GM19328 (cell line): ENCODE measurements around the gene ECHDC1.
A peak's percentile ranks its signal among the peaks of the same experiment; 100 is the strongest.

Source experiments
- ATAC-seq: cut with Tn5 transposase; IDR thresholded peaks from one replicate; pipeline ENCODE4 v1.9.1; 2021; ENCODE audit warnings: mild to moderate bottlenecking, moderate library complexity; ENCODE audit not compliant: unreplicated experiment

ECHDC1 gene

DNA sequence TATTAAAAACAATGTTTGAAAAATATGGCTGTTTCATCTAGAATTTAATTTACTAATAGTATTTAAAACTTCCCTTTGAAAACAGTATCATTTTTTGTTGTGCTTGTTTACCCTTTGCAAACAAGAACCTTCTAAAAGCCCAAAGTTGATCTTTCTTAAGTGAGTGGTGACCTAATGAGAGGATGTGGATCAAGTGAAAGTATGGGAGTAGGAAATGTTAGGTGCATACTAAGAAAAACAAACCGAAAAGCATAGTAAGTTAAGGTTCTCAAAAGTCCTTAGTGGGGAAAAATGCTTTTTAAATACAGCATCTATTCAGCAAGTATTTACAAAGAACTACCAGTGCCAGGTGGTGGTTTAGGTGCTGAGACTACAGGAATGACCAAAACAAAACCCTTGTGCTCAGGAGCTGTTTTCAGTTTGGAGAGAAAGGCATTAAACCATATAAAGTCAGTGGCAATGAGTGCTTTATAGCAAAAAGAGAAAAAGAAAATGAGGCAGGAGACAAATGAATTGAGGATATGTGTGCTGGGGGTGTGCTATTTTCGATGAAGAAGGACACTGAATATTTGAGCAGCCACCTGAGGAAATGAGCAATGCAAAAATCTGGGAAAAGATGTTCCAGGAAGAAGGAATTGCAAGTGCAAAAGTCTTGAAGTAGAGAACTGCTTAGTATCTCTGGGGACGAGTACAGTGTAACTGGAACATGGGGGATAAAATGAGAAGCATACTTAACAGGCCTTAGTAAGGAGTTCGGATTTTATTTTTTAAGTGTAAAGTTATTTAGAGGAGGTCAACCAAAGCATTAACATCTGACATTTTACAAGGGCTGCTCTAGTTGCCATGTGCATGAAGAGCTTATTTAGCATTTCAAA is 52.8 kb downstream of the ECHDC1 start:
- ATAC-seq, result no peak

DNA sequence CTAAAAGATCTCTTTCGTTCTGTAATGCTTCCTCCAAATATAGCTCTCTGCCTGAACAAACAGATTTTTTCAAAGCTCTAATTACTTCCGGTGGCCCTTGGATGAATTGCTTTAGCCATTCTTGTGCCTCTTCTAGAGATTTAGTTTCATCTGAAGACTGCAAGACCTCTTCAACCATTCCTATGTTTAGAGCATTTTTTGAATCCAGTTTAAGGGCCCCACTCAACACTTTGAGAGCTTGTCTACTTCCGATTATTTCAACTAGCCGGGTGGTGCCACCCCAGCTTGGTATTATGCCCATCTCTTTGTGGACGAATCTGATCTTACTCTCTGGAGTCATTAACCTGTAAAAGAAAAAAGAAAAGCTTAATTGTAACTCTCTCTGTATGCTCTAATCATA is 53.5 kb downstream of the ECHDC1 start:
- no peak for ATAC-seq

DNA sequence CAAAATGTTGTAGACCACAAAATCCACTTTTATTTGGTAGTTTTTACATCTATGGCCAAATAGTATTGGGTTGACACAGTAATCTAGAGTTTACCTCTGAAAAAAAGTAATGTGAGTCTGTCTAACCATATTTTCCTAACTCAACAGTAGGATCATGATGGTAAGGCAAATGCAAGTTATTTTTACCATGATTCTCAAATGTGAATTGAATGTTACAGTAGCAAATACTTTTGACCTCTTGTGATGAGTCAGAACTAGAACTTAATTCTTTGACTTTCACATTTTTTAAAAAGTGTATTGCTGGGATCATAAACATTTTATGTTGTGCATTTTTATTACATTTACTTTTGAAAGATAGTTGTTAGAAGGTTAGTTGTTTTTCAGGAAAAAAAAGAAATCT is 54.7 kb downstream of the ECHDC1 start:
- ATAC-seq, result no peak

DNA sequence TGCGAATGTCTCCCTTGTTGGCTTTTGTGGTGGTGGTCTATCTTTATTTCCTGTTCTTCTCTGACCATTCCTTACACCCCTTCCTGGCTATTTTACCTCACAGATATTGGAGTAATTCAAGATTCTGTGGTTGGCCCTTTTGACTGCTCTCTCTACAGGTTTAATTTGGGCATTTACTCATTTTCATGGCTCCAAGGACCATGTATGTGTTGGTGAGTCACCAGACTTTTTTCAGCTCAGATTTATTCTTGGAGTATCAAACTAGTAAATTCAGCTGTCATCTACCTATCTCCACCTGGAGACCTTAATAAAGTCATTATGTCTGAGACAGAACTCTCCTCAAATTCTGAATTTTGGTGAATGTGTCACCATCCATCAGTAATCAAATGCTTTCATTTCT is 61.2 kb downstream of the ECHDC1 start:
- no peak for ATAC-seq

DNA sequence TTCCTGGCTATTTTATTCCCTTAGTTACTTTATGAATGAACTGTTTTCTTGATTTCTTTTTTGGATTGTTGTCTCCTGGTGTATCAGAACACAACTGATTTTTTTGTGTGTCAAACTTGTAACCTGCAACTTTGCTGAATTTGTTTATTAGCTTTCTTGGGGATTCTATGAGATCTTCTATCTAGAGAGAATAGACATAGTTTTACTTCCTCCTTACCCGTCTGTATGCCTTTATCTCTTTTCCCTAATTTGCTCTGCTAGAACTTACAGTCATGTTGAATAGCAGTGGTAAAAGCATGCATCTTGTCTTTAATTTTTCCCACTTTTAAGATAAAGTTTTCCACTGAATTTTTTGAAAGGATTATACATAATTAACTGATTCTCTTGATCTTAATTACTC is 63.6 kb downstream of the ECHDC1 start:
- ATAC-seq, result peak; percentile 73

DNA sequence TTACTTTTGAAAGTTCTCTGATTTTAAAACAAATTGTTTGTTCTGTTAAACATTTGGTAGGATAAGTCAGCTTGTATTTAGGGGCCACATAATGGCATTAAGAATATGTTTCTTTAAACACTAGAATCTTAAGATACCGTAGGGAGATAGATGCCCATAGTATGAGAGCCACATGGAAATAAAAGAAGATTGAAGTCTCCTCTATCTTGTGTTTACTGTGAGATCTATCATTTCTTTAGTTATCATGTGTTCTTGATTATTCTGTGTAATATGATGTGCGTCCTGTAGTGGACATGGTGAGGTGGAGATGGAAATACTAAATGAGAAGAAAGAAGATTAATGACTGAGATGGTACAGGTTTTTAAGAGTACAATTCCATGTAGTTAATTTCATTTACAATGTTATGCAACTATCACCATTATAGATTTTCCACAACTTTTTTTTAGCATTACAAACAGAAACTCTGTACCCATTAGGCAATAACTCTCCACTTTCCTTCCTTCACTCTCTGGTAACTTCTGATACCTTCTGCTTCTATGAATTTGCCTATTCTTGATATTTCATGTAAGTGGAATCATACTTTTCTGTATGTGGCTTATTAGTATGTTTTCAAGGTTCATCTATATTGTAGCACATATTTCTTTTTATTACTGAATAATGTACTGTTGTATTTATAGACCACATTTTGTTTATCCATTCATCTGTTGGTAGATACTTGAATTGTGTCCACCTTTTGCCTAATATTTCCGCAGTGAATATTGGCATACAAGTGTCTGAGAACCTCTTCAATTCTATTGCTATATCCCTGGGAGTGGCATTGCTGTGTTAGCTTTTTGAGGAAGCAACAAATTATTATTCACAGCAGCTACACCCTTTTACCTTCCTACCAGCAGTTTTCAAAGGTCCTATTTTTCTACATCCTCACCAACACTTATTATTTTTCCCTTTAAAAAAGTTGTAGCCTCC is 65.2 kb downstream of the ECHDC1 start:
- ATAC-seq, result no peak

DNA sequence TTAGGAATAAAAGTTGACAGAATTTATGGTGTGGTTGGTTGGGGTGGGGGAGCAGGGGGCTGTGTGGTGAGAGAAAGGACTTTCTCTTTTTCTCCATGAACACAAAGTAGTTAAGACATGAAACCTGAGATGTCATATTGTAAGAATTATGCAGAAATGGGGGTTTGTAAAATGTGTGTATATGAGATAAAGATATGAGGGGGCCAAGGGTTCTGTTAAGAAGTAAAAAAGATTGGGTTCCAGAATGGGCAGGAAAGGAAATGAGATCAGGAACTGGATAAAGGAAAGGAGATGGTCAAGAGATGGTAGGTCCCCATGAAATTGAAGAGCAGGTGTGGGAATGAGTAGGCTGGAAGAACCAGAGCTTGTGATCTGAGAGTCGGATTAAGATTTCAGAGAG is 67.1 kb downstream of the ECHDC1 start:
- ATAC-seq, result no peak

DNA sequence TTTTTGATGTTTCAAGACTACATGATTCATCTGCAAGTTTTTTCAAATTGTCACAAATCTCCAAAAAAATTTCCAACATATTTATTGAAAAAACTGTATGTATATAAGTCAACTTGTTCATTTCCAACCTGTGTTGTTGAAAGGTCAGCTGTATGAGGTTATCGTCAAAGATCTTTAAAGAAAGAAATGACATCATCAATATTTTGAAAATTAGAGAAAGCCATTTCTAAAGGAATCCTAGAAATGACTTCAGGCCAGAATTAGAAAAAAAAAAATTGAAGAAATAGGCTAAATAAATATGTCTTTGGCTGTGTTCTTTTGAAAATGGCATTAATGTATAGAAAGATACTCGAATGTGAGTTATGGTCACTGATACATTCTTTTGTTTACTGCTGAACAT is 69.9 kb downstream of the ECHDC1 start:
- ATAC-seq, result no peak

DNA sequence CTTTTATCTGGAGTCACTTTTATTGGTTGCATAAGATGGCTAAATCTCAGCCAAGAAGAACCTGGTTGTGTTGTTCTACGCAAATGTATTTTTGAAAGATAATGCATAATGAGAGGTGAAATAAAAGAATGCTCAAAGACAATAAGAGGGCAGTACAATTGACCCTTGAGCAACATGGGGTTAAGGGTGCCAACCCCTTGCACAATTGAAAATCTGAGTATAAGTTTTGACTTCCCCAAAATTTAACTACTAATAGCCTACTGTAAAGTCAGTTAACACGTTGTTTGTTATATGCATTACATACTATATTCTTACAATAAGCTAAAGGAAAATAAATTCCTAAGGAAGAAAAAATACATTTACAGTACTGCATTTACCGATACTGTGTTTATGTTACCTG is 70.8 kb downstream of the ECHDC1 start:
- no peak for ATAC-seq

DNA sequence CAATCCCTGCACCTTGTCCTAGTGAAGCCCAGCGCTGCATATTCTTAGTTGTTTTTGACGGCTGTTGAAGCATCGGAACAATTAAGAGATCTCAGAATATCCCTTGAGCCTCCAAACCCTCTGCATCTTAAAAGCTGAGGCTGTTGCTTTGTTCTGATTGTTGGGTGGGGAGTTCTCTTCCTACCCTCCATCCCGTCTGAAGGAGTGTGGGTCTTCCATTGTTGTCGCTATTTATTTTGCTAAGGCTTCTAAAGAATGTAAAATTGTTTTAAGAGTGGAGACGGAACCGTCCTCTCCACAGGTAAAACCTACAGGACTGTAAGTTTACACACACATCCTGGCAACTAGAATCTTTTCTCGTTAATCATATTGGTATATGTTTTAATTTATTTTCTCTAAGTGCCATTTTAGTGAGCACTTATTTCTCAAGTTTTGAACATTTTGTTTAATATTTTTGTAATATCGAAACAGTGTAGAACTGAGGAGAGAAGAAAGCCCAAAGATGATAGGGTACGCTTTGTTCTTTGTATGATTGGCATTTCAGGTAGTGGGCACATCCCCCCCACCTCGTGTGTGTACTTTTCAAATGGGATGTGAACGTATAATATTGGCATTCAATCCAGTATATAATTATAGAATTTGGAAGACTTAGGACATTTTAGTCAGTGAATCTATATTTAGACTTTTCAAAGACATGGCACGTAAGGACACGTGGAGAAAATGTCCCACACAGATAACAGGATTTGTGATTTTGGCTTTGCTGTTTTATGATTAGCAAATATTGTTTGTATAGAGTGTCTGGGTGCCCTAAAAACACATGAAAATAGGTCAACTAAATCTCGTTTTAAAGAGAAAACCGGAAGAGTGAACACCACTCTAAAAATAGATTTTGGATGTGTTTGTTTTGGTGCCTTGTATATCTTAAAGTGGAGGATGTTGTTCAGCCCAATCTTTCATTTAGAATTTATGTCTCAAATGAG is 75.5 kb downstream of the ECHDC1 start:
- peak; percentile 0 for ATAC-seq

DNA sequence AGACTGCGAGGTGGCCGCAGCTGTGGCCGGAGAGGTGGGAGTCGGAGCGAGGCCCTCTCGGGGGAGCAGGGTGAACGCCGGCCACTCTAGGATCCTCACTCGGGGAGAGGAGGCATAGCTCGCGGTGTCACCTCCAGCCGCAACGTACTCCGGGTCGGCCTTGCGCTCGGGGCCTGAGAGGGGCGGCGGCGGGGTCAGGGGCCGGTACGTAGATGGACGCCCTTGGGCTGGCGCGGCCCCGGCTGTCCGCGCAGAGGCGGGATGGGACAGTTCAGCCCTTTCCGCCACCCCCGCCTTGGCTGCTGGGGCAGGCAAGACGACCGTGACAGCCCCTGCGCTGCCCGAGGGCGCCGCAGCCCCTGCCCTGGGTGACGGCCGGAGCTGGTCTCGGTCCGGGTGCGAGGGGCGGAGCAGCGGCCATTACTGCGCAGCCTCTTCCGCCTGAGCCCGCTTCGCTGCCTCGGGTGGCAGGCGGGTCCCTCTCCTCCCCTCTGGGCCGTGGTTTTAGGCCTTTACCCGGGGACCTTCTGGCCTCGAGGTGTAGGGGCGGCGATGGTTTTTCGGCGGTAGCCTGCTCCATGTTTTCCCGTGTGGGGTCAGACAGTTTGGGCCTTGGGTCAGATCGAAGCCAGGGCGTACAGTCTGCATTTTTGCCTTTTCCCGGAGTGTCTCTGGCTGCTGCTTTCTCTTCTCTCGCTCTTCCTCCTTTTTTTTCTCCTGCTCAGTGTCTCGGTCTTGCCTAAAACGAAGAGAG is 76.3 kb downstream of the ECHDC1 start:
- ATAC-seq, result peak; percentile 73

DNA sequence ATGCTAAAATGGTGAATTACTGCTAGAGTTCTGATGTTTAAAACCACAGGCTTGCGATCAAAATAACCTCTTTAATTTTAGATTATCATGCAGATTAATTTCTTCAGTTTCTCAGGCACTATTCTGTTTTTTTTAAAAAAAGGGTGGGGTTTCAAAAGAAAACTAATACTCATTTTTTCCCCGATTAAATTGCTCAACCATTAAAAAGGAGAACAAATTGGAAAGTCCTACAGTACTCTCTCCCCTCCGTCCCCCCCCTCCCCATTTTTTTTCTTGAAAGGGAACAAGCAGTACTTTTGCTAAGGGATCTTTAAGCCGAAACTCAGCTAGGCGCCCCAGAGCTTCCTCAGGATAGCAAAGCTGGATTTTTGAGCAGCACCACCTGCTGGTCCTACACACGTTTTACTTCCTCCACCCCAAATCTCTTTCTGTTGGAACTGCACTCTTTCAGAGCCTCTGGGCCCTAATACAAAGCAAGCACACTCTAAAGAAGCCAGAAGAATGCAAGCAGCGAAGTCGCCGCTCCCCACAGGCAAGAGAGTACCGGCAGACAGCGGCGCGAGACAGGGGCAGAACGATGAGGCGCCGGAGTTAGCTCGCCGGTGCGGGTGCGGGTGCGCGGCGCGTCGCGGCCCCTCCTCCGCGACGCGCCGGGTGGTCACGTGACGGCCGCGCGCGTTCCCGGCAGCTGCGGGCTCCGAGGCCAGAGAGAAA is 77.1 kb downstream of the ECHDC1 start, which contains the start of gene RNF146:
Gene RNF146 (plus strand): TSS at position 687 of the 714 bp plus-strand sequence. CDS start 13,475 bp downstream, outside the sequence.
- peak; percentile 85 for ATAC-seq

DNA sequence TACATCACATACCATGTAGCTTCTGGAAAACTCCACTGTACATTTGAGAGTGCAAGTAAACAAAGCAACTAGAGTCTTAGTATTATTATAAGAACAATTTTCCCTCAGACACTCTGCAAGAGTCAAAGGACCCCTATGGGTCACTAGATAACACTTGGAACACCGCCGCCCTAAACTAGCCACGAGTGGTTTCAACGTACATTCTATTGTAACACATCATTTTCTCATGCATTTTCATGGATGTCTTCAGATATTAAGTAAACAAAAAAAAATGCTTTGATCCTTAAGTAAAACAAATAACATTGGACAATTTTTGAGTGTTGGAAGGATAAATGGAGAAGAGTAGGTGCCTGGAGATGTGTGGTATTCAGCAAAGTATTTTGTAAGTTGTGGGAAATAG is 79.9 kb downstream of the ECHDC1 start:
- no peak for ATAC-seq

DNA sequence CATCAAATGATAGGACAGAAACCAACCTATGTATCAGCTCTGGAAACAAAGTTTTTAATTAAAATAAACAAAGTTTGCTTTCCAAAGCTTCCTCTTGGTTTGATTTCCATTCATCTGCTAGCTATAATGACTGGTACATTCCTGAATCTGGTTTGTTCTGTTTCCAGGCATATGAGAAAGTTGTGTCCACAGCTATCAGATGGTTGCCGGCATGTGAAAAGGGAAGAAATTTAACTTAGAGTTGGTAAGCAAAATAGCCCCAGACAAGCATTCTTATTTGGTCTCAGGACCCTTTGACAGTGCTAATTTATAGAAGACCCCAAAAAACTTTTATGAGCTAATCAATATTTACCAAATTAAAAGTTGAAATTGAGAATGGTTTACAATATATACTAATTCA is 80.5 kb downstream of the ECHDC1 start:
- no peak for ATAC-seq

DNA sequence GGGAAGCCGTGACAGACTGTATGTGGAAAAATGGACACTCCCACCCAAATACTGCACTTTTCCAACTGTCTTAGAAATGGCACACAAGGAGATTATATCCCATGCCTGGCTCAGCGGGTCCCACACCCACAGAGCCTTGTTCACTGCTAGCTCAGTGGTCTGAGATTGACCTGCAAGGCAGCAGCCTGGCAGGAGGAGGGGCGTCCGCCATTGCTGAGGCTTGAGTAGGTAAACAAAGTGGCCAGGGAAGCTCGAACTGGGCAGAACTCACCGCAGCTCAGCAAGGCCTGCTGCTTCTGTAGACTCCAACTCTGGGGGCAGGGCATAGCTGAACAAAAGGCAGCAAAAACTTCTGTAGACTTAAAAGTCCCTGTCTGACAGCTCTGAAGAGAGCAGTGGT is 88.1 kb downstream of the ECHDC1 start:
- no peak for ATAC-seq

DNA sequence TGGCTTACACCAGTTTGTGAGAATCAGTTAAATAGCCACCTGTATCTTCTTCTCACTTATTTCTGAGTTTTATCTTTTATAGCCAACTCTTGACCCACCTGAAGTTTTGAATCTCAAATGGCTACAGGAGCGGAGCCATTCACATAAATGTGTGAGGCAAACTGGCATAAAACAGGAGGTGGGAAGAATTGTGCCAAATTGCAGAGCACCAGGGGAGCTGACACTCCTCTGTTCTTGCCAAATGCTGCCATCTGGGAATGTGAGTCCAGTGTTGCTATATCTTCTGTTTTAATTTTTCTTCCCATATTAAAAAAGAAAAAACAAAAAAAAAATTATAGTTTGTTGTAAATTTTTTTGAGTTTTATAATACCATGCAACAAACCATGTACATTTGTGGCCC is 93.8 kb downstream of the ECHDC1 start:
- no peak for ATAC-seq

DNA sequence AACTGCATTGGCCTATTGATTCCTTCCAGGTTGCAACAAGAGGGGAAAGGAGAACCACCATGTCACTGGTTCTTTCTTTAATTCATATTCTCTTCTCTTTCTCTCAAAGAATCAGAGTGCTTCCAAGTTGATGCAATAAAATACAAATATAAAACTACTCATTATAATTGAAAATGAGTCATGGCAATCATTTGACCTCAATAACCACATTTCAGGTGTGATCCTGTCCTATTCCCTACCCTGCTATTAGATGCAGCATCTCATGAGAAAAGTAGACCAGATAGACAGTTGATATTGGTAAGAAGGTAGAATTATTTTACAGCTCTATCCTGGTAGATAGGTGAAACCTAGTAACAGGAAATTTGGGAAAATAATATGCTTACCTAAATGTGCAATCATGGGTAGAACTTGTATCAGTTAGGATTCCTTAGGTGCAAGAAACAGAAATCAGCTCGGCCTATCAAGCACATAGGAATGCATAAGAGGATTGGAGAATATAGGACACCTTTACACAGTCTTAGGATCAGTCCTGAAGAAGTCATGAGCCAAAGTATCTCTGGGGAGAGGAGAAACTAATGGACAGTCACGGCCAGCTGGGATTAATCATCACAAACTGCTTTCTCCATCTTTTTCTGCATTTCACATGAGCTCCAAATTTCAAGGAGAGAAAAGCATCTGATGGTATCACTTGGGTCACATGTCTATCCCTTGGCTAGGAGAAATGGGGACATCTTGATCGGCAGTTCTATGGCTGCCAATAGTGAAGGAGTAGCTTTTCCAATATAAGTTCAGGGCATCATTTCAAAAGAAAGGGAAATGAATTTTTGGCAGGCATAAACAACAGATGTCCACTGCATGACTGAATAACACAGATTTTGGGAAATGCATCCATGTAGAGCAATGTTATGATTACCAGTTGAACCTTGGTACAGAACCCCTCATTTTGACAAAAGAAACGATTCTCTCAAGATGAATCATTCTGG is 96.0 kb downstream of the ECHDC1 start:
- ATAC-seq, result no peak

DNA sequence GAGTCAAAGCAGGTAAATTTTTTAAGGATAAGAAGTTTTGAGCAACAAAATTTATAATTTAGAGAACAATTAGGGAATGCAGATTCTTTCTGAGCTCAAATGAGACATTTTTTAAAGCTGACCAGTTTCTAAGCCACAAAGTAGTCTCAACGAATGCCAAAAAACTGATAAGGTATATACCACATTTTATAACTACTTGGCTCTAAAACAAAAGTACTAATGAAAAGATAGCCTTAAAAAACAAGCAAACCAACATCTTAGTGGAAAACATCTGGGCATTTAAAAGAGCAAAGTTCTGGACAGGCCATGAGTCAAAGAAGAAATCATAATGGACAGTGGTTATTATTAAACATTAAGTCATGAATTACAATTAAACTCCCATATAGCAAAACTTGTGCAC is 99.9 kb downstream of the ECHDC1 start:
- ATAC-seq, result no peak
